IPS-20b (cell line): ENCODE data around the gene PRR13.

Experiments
- H3K27ac ChIP-seq: one replicate; pipeline ENCODE4 v1.5.1; 2013; ENCODE audit warnings: low read length
- H3K27me3 ChIP-seq: 2 replicates; pipeline ENCODE4 v1.6.1; 2013; ENCODE audit warnings: mild to moderate bottlenecking, low read length, inconsistent platforms; ENCODE audit not compliant: insufficient read depth
- H3K36me3 ChIP-seq: 2 replicates; pipeline ENCODE4 v1.6.1; 2013; ENCODE audit warnings: low read depth, mild to moderate bottlenecking, inconsistent platforms, low read length, moderate library complexity; ENCODE audit not compliant: insufficient read depth
- H3K4me1 ChIP-seq: 2 replicates; pipeline ENCODE4 v1.6.1; 2013; ENCODE audit warnings: mild to moderate bottlenecking, control low read depth, inconsistent platforms, low read length, moderate library complexity; ENCODE audit not compliant: insufficient read depth
- H3K4me3 ChIP-seq: 2 replicates; pipeline ENCODE4 v1.5.1; 2013; ENCODE audit warnings: mild to moderate bottlenecking, low read length, inconsistent platforms
- H3K9ac ChIP-seq: 2 replicates; pipeline ENCODE4 v1.6.1; 2013; ENCODE audit warnings: low read depth, mild to moderate bottlenecking, inconsistent platforms, low read length, moderate library complexity
- H3K9me3 ChIP-seq: 2 replicates; pipeline ENCODE4 v1.6.1; 2013; ENCODE audit warnings: mild to moderate bottlenecking, low read depth, low read length, inconsistent platforms; ENCODE audit not compliant: insufficient read depth

Gene PRR13

DNA sequence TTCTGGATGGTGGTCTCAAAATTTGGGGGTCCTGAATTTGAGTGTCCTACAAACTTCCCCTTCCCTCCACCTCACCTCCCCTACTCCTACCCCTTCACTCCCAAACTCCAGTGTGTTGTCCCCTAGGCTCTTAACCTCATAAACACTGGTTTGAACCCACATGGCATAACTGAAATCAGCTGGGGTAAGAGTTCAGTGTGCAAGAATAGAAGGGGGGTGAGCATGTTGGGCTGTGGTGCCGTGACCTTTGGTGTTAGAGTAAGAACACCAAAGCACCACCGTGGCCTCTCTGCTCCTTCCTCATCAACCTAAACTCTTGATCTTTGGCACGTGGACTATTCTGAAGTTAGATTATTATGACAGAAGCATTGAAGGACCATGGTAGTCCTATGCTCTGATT, 21.4 kb downstream of the PRR13 start:
- Histone ChIP-seq H3K4me3 (no peak overlapping the region), H3K4me1 (peaks cover 8% of the 10 kb centered on the region; the same call in 1 of the 2 replicates), H3K9me3 (no peaks in the 10 kb centered on the region), H3K27me3 (no peaks in the 10 kb centered on the region), H3K36me3 (peaks cover 100% of the 10 kb centered on the region), H3K27ac (no peak overlapping the region), H3K9ac (no peak overlapping the region)

DNA sequence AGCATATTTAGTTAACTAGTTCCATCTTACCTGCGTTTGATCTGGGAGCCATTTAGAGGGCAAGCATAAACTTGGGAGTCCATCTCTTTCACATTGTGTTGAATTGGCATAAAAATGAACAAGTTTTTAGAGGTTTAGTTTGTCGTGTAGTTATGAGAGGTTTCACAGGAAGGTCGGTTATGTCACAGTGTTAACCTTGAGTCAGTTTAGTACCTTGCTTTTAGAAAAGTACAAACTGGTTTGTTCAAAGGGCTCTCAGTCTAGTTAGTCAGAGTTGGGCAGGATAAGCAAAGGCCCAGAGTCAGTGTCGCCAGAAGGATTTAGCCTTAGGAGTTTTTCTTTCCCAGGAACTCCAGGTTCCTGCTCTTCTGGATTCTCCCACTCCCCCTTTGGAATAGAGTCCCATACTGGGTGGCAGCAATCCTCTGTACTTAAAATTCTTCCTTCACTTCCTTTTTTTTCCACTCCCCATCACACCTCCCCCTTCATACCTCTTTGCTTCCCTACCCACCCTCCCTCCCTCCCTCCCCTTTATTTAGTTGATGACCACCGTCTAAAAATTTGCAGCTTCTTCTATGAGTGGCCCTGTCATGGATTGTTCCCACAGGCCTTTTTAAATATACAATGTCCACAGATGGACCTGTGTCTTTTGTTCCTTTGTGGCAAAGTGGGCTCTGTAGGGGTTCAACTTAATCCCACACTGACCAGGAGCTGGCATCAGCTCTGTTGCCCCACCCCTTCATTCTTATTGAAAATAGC, 22.4 kb downstream of the PRR13 start:
- H3K9me3 ChIP-seq = no peaks in the 10 kb centered on the region
- H3K4me3 ChIP-seq = no peak overlapping the region
- H3K36me3 ChIP-seq = peaks cover 100% of the 10 kb centered on the region
- no peaks in the 10 kb centered on the region for H3K27me3 ChIP-seq
- no peak overlapping the region for H3K27ac ChIP-seq
- no peak overlapping the region for H3K9ac ChIP-seq
- peaks cover 8% of the 10 kb centered on the region; the same call in 1 of the 2 replicates for H3K4me1 ChIP-seq

DNA sequence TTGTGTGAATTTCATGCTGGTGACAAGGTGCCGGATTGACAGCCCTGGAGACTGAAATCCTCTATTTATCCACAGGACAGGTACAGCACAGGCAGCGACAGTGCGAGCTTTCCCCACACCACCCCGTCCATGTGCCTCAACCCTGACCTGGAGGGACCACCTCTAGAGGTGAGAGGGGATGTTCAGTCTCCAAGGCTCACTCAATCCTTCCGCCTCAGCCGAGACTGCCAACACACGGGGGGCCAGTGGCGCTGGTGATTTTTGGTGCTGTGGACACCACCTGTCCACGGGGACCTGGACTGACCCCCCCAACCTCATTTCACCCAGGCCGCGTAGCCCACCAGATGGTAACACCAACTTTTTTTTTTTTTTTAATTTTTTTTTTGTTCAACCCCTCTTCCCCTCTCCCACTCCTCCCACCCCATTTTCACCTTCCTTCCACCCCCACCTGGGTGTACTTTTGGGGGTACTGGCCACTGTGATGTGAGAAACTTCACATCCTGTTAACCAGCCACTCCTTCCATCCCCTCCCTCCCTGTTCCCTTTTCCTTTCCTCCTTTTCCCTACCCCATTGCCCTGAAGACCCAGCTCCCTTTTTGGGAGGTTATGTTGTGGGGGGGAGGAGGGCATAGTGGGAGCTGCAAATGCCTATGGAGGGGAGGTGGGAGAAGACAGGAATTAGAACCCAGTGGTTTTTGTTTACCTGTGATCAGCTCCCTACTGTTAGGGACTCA, 23.3 kb downstream of the PRR13 start:
- Histone ChIP-seq H3K9ac (no peak overlapping the region), H3K36me3 (peaks cover 100% of the 10 kb centered on the region), H3K9me3 (no peaks in the 10 kb centered on the region), H3K4me1 (peaks cover 8% of the 10 kb centered on the region; the same call in 1 of the 2 replicates), H3K27me3 (no peaks in the 10 kb centered on the region), H3K4me3 (no peak overlapping the region), H3K27ac (no peak overlapping the region)

DNA sequence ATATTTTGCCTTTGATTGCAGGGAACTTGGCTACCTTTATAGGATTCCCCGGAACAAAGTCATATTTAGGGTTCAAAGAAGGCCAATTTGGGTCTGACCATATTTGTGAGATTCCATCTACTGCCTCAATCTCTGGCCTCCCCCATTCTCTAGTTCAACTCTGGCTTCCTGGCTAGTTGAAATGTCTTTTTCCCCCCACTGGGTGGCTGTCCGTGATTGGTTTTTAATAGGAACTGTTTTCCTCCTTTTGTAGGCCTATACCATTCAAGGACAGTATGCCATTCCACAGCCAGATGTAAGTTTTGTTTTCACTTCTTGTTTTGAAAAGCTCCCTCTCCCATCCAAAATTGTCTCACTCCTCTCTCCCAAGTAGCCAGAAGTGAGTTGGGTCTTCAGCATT, 24.1 kb downstream of the PRR13 start:
- Histone ChIP-seq H3K27me3 (no peaks in the 10 kb centered on the region), H3K9me3 (no peaks in the 10 kb centered on the region), H3K36me3 (peaks cover 100% of the 10 kb centered on the region), H3K4me3 (no peak overlapping the region), H3K4me1 (peaks cover 8% of the 10 kb centered on the region; the same call in 1 of the 2 replicates), H3K9ac (no peak overlapping the region), H3K27ac (no peak overlapping the region)

DNA sequence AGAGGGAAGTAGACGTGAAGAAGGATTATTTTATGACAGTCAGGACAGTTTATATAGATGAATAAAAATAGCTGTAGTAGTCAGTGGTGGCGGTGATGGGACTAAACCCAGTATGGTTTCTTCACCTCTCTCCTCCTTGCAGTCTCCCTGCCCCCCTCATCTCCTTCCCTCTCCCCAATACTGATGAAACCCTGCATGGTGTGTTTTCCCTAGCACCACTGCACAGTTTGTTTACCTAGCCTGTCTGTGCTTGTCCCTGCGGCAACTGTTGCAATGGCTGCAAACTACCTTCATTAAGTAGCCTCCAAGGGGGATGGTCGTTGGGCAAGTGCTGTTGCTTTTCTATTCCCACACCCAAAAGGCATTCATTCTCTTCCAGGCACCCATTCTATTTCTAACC, 25.1 kb downstream of the PRR13 start:
- H3K4me1 ChIP-seq = peaks cover 6% of the 10 kb centered on the region; the same call in 1 of the 2 replicates

DNA sequence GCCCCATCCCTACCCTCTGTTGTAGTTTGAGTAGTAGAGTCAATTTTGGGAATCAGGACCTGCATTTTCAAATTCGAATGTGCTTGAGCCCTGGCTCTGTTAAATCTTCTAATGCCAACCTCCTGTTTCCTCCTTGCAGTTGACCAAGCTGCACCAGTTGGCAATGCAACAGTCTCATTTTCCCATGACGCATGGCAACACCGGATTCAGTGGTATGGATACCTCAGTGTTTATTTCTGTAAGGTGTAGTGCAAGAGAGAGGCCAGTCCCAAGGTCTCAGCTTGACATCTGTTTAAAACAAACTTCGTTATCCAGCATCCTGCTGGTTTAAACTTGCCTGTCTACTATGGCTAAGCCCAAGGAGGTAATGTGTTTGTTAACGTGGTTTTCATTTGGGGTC, 25.5 kb downstream of the PRR13 start:
- Histone ChIP-seq H3K27me3 (no peaks in the 10 kb centered on the region), H3K9me3 (no peaks in the 10 kb centered on the region), H3K36me3 (peaks cover 99% of the 10 kb centered on the region), H3K27ac (no peak overlapping the region), H3K4me1 (peaks cover 6% of the 10 kb centered on the region; the same call in 1 of the 2 replicates), H3K4me3 (no peak overlapping the region), H3K9ac (no peak overlapping the region)

More for the DNA sequence above, 25.1 kb downstream of the PRR13 start:
- Histone ChIP-seq H3K36me3 (peaks cover 99% of the 10 kb centered on the region), H3K4me3 (no peak overlapping the region), H3K9ac (no peak overlapping the region), H3K9me3 (no peaks in the 10 kb centered on the region), H3K27me3 (no peaks in the 10 kb centered on the region), H3K27ac (no peak overlapping the region)

DNA sequence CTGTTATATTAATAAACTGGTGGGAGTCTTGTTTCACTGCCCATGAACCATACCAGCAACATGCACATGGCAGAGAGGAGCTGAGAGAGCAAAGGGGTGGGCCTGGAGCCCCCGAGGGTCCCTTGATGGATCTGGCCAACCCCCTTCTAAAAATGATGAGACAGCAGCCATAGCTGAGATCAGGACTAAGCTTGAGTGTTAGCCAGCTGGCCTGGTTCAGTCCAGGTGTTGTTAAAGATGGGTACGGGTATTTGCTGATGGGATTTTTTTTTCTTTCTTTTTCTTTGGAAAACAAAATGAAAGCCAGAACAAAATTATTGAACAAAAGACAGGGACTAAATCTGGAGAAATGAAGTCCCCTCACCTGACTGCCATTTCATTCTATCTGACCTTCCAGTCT, 26.3 kb downstream of the PRR13 start:
- no peak overlapping the region for H3K27ac ChIP-seq
- H3K9me3 ChIP-seq = no peaks in the 10 kb centered on the region
- peaks cover 99% of the 10 kb centered on the region for H3K36me3 ChIP-seq
- H3K4me1 ChIP-seq = peaks cover 6% of the 10 kb centered on the region; the same call in 1 of the 2 replicates
- H3K27me3 ChIP-seq = no peaks in the 10 kb centered on the region
- no peak overlapping the region for H3K4me3 ChIP-seq
- H3K9ac ChIP-seq = no peak overlapping the region

DNA sequence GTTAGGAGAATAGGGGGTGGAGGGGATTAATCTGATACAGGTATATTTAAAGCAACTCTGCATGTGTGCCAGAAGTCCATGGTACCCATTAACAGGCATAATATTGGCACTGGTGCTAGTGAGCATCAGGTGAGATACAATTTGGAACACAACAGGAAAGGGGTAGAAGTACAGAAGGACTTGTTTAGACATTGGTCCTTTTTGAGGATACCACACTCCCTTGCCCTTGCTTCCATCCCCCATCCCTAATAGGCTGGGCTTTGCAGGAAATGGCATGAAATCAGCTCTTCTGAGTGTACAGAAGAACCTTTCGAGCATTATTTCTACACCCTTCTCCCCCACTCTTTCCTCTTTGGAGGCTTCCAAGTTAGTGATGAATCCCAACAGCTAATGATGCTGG, 26.7 kb downstream of the PRR13 start:
- Histone ChIP-seq H3K4me1 (peaks cover 6% of the 10 kb centered on the region; the same call in 1 of the 2 replicates), H3K4me3 (no peak overlapping the region), H3K27ac (no peak overlapping the region), H3K9me3 (no peaks in the 10 kb centered on the region), H3K36me3 (peaks cover 99% of the 10 kb centered on the region), H3K9ac (no peak overlapping the region), H3K27me3 (no peaks in the 10 kb centered on the region)

DNA sequence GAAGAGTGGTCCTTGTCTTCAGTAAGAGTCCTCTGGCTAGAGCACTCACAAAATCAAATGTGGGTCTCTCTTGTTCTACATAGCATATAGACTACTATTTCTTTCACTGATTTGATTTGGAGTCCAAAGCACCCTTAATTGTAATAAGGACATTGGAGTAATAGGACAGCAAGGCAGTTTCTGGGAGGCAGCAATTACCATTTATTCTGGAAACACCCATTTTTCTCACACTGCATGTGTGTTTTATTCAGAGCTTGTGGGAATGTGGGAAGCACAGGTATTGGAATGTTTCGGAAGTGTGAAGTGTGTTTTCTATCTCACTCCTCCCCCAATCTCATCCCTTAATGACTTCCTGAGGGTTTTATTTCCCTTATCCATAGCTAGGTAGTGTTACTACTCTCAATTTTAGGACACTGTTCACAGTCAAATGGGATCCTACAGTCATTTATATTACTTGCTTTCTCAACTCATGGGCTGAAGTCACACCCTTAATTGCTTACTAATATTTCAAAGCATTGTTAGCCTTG, 30.6 kb downstream of the PRR13 start:
- H3K9ac ChIP-seq = no peak overlapping the region
- H3K4me1 ChIP-seq = peaks cover 2% of the 10 kb centered on the region; the same call in 1 of the 2 replicates
- no peaks in the 10 kb centered on the region for H3K9me3 ChIP-seq
- H3K36me3 ChIP-seq = peaks cover 99% of the 10 kb centered on the region
- no peak overlapping the region for H3K4me3 ChIP-seq
- H3K27me3 ChIP-seq = no peaks in the 10 kb centered on the region
- no peak overlapping the region for H3K27ac ChIP-seq

DNA sequence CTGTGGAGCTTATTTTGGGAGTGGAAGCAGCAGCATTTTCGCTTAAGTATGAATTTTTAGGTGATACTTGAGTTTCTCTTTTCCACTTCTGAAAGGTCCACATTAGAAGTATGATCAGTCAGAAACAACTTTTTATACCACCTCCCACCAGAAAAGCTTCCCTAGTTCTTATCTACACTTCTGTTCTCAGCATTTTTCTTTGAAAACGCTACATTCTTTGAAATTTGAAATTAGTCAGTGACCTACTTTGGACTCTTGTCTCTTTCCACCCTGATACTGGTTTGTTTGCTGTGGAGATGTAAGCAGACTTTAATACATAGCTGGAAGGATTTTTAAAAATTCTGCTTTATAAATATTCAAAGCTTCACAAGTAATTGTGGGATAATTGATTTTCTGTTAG, 32.5 kb downstream of the PRR13 start:
- Histone ChIP-seq H3K27ac (no peak overlapping the region), H3K4me1 (peaks cover 5% of the 10 kb centered on the region), H3K9ac (no peak overlapping the region), H3K27me3 (no peaks in the 10 kb centered on the region), H3K36me3 (peaks cover 99% of the 10 kb centered on the region), H3K4me3 (no peak overlapping the region), H3K9me3 (no peaks in the 10 kb centered on the region)

DNA sequence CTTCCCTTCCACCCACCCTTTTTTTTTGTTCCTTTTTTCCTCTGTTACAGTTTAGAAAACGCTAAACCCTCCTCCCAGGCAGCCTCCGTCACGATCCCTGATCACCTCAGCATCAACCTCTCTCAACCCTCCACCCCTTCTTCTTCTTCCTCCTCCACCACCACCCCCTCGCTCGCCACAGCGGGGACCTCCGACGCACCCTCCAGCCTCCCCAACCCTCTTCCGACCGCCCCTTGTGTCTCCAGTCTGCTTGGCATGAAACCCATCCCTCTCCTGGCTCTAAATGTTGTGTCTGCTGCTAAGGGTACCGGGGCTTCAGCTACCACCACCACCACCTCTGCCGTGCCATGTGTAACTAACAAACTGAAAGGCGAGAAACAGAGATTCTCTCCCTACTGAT, 33.3 kb downstream of the PRR13 start:
- Histone ChIP-seq H3K27ac (no peak overlapping the region), H3K36me3 (peaks cover 99% of the 10 kb centered on the region), H3K9me3 (no peaks in the 10 kb centered on the region), H3K4me1 (peaks cover 5% of the 10 kb centered on the region), H3K9ac (no peak overlapping the region), H3K27me3 (no peaks in the 10 kb centered on the region), H3K4me3 (no peak overlapping the region)
